GOT3 (cell line): ENCODE results near the gene IFI16.
"Not testable (repeated sequence)": the region's sequence is repeated elsewhere in the genome, so short reads cannot be mapped to it uniquely, and the experiment has no call there.

Experiments used
- DNase-seq: peaks from one replicate; lab custom pipeline; 2025; ENCODE audit warnings: mixed read lengths; lab: John Stamatoyannopoulos, UW

IFI16 gene

DNA sequence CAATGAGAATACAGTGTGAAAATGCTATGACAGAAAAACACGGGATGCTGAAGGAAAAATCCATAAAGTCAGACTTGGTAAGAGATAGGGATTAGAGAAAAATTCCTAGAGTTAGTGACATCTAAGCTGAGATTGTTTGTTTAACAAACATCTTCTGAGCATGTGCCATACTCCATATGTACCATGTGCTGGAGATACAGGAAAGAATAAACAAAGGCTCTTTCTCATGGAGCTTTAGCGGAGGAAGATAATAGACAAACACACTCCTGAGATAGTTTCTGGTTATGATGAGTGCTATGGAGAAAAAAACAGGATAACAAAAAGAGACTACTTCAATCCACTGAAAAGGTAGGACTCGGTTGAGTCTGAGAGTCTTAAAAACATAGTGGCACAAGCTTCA is 88.9 kb downstream of the IFI16 start:
- no peak for DNase-seq

DNA sequence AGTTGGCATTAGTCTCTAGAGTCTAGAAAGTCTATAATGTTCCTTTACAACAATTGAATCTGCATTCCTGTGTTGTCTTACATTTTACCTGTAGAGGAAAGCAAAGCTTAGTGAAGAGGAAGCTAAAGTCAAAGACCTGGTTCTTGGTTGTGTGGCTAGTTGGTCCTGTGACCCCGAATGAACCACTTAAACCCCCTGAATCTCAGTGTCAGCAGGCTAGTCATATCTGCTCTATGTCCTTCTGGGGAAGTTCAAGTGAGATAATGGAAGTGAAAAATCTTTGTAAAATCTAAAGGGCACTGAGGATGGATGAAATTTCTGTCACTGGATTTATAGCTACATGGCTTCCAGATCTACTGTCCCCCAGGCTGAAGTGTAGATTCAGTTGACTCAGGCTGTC is 90.9 kb downstream of the IFI16 start:
- no peak for DNase-seq

DNA sequence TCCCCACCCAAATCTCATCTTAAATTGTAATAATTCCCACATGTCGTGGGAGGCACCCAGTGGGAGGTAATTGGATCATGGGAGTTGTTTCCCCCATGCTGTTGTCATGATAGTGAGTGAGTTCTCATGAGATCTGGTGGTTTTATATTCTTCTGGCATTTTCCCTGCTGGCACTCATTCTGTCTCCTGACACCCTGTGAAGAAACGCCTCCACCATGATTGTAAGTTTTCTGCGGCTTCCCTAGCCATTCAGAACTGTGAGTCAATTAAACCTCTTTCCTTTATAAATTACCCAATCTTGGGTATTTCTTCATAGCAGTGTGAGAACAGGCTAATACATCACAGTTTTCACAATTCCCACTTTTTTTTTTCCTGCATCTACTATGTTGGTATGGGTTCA is 93.3 kb downstream of the IFI16 start:
- DNase-seq: not testable (repeated sequence)
